Stimulated activated CD4-positive, alpha-beta T cell treated with anti-CD3 and anti-CD28 coated beads, Interleukin-4, amount 100 ng/mL, for 48 hours (primary cell): ENCODE measurements around the gene POLD4.

Source experiments
- DNase-seq, 2 donors: peaks; one replicate each; pipeline ENCODE4 v3.0.0-alpha.2; 2020; ENCODE audit warnings: low read depth in 2 of 2

POLD4 gene

DNA sequence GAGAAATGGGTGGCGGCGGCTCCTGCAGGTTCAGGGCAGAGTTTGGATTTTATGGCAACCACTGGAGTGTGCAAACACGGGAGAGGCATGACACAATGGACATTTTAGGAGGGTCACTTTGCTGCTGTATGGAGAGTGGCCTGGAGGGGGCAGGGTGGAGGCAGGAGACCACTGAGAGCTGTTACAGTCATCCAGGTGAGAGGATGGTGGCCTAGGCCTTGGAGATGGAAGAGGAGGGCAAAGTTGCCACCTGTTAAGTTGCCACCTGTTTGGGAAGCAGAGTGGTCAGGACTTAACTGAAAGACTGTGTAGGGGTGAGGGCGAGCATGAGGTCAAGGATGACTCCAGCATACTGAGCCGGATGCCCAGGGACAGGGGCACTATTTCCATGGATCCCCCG lies 36.1 kb upstream of the POLD4 start:
- DNase-seq = no peak

GRCh38 chr11:67387518-67387917 lies 34.2 kb upstream of the POLD4 start:
- no peak for DNase-seq

DNA sequence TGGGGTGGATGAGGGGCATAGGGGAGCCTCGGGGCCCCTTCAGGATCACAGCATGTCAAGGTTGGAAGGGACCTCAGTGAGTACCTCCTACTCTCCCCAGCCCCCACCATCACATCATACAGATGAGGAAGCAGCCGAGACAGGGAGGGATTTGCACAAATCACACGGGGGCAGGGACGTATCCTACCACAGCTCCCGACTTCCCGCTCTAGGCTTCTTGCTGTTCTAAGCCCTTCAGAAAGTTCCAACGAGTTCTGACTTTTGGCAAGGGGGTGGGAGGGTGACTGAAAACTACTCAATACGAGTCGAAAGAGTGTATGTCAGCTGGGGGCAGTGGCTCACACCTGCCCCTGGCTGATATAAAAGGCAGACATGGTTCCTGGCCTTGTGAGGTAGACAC lies 33.7 kb upstream of the POLD4 start:
- DNase-seq = no peak

DNA sequence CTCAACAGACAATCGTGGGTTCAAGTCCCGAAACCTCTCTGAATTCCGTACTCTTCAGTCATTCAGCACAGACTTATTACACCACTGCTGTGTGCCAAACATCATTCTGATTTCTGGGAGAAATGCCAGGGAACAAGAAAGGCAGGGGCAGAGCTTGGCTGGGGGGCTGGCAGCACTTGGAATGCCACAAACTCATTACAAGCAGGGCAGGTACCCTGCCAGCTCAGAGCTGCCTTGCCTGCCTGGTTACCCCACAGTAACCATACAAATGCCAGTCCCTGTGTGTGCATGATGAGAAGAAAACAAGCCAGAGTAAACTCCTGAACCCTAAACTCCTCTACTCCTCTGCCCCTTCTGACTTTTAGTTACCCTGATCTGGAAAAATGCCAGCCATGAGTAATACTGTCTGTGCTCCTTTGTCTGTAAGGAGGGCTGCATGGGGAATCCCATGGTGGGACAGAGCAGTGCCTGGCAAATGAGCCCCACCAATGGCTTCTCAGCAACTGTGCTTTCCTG lies 31.6 kb upstream of the POLD4 start:
- no peak for DNase-seq

- peak; percentile 75 to 77 for DNase-seq
These were observed 29.2 kb upstream of the POLD4 start for GRCh38 chr11:67382276-67383136.

- DNase-seq = no peak
These were observed 28.1 kb upstream of the POLD4 start for GRCh38 chr11:67381244-67381972.

- no peak for DNase-seq
These were observed 26.0 kb upstream of the POLD4 start for GRCh38 chr11:67379061-67380058.

GRCh38 chr11:67378544-67378943 lies 25.2 kb upstream of the POLD4 start:
- DNase-seq = no peak

DNA sequence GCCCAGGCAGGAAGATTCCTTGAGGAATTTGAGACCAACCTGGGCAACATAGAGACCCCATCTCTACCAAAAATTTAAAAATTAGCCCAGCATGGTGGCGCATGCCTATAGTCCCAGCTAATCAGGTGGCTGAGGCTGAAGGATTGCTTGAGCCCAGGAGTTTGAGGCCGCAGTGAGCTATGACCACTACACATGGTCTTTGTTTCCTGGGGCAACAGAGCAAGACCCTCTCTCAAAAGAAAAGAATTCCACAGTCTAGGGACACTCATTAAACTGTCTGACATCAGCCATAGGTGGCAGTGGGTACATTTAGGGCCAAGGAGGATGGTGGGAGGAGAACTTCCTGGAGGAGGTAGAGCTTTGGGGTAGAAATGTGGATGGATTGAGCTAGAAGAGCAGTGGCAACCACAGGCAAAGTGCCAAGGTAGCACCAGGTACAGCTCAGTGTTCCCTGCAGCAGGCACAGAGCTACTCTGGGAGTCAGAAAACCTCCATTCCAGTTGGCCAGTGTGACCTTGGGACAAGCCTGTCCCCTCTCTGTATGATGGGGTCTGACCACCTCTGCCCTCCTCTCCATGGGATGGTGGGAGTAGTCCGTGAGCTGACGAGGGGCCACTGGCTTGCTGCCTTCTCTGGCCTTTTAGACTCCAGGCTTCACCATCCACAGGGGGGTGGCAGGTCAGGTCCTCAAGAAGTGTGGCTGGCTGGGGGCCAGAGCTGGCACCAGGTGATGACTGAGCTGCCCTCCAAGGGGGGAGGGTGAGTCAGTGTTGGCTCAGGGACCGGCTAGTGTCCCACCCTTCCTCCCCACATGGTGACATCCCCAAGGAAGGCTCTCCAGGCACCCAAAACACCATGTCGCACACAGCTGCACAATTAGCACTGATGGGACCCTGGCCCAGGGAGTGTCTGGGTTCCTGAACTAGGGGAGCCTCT lies 23.8 kb upstream of the POLD4 start:
- DNase-seq = no peak

DNA sequence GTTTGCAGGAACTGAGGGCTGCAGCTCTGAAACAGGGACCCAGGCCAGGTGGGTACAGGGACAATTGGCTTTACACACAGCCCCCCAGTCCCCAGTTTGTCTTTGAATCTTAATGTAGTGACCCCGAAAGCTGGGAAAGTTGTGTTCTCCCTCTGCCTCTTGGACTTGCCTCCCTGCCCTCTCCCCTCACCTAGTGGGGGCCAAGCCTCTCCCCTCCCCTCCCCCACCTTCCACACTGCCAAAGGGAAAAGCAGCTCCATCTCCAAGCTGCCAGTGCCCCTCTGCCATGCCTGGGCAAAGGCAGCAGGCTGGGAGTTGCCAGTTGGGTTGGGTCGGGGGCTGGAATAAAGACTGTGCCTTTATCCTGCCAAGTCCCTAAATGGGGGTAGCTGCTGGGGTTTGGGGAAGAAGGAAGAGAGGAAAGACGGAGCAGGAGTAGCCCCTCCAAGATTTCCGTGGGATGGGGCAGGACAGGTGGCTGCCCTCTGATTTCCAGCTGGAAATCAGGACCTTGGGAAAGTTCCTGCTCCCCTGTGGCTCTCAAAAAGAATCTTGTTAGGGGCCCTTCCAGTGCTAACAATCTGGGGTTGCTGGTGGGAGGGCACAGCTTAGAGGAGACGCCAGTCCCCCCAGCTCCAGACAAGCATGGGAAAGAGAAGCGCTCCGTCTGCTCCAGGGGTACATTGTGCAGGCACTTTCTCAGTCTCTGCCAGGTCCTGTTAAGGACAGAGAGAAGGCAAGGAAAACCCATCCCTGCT lies 22.9 kb upstream of the POLD4 start:
- DNase-seq = no peak

DNA sequence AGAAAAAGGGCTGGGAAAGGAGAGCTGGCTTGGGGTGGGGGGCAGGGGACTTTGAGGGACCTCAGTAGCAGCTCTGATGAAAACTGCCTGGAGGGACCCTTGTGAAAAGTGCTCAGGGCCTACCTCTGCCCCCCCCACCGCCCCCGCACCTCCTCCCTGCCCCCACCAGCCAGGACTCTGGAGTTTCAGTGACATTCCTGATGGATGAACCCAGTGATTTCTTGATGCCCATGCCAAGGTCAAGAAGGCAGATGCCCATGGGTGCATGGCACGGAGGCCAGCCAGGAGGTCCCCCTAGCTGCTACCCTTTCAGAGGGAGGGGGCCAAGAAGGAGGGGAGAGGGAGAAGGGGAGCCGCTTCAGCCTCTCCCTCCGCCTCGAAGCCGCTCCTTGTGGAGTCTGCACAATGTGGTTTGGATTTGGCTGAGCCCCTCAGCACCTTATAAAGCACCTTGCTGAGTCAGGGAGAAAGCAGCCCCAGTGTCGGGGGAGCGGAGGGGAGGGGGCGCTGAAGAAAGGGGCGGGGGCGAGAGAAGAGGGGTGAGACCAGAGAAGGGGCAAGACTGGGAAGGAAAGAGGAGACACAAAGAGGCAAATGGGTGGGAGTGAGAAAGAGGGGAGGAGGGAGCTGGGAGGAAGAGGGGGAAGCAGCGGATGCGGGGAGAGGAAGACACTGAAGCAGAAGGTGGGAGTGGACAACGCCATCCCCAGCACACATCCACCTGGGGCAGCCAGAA lies 22.1 kb upstream of the POLD4 start:
- DNase-seq = no peak

GRCh38 chr11:67374571-67375281 lies 21.4 kb upstream of the POLD4 start:
- no peak for DNase-seq

- peak in 1 of 2 donors; percentile 50 for DNase-seq
These were observed 20.6 kb upstream of the POLD4 start for GRCh38 chr11:67373648-67374570.

GRCh38 chr11:67372993-67373647 lies 19.8 kb upstream of the POLD4 start, which contains the start of gene CLCF1:
CLCF1 (minus strand) TSS chr11:67373598; CDS start chr11:67373539, 59 bp downstream.
- no peak for DNase-seq

DNA sequence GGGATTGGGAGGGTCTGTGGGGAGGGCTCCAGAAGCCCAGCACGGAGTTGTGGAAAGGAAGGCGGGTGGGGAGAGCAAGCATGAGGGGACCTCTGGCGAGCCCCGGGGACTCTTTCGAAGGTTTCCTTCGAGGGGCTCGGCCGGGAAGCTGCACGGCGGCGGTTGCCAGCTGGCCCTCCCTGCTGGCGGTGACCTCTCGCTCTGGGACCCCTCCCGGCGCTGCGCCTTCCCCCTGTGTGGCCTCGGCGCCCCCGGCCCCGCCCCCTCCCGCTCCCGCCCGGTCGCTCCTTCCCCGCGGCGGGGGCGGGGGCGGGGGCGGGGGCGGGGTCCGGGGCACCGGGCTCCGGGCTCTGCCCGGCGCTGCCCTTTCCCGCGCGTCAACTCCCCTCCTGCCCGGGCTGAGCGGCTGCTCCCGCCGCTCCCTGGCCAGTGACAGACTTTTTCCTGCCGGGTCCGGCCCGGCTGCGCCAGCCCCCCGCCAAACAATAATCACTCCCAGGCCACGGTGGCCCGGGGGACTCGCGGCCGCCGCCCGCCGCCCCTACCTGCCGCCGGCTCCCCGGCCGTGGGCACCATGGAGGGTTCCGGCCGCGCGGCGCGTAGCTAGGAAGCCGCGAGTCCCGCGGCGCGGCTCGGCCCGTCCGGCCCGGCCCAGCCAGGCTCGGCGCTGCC lies 19.1 kb upstream of the POLD4 start:
- DNase-seq = no peak

DNA sequence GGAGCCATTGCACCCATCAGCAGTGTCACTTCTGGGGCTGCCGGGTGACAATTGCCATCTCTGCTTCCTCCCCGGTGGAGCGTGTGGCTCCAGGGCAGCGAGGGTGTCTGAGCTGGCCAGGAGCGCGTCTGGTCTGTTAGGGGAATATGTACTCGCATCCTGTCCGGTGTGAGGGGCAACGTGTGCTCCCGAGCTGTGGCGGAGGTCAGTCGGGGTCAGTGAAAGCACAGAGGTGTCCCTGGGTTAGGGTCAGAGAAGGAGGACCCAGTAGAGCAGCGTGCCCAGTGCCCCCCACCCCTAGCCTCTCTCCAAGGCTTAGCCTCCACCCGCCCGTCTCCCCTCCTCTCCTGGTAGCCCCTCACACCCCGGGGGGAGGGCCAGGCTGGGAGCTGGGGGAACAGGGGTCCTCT lies 18.6 kb upstream of the POLD4 start:
- DNase-seq = no peak
